Activated T-cell treated with anti-CD3 and anti-CD28 coated beads, Interleukin-2, amount 50 U/mL, for 1 hour (primary cell): ENCODE results near the gene PLXNA2.

ENCODE experiments used
- DNase-seq: peaks from one replicate; pipeline ENCODE4 v3.0.0-alpha.2; 2020

PLXNA2 gene

DNA sequence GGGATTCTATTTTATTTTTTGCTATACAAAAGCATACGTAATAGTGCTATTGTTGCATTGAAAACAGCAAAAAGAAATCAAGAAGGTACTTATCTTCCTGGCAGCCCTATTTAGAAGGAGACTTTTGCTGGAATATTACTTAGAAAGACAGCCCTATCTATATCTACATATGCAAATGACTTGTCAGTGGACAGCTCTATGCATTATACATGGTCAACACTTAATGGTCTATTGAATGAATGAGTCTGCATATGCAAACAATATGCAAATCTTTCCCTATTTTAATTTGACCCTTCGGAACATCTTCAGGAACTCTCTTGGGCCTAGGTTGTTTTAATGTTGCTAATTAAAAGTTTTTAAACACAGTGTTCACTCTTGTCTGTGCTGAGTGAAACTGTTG lies 110.8 kb downstream of the PLXNA2 start:
- no peak for DNase-seq

DNA sequence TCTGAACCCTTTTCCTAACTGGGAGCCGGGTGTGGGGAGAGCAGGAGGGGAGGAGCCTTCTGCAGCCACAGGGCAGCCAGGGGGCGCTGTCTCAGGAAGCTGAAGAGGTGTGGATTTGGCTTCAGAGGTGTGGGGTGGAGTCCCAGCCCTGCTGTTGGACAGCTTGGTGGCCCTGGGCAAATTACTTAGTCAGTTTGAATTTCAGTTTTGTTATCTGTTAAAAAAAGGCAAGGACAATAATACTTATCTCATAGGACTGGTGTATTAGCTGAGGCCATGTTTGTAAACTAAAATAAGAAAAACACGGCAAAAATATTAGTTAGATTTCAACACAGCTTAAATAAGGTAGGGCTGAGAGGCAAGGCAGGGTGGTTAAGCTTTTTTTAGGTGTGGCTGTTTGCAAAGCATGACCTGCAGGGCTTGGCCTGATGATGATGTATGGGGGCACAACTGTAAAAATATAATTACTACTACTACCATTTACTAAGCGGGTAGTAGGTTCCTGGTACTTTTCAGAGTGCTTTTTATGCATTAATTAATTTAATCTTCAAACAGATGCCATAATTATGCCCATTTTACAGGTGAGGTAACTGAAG lies 111.8 kb downstream of the PLXNA2 start:
- peak; percentile 47 for DNase-seq

DNA sequence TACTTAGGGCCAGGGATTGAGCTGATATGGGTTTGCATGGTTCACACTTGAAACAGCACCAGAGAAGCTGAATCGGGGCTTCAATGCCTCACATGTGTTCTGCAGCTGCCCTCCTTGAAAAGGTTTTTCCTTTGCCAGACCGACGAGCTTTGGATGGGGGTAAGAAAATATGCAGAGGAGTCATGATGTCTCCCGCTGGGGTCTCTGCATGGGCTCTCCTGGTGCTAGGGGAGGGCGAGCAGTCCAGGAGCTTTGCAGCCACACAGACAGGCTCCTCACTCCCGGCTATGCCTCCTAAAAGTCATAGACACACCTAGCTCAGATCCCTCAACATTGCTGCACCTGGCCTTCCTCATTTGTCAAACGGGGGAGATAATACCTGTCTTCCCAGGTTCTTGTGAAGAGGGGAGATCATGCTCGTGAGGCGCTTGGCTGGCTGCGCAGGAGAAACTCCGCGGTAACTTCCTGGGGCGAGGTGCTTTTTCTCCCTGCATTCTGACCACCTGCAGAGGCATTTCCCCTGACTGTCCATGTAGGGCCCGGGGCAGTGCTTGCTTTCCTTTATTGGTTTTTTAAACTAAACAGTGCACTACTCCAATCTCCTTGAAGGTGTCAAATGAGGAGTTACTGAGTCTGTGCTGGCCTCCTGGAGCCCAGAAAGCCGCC lies 112.4 kb downstream of the PLXNA2 start:
- no peak for DNase-seq

- no peak for DNase-seq
These were observed 114.7 kb downstream of the PLXNA2 start for GRCh38 chr1:208129487-208129886.

- DNase-seq: no peak
These were observed 115.1 kb downstream of the PLXNA2 start for GRCh38 chr1:208129060-208129459.

GRCh38 chr1:208127792-208128529 lies 116.2 kb downstream of the PLXNA2 start:
- DNase-seq: no peak

DNA sequence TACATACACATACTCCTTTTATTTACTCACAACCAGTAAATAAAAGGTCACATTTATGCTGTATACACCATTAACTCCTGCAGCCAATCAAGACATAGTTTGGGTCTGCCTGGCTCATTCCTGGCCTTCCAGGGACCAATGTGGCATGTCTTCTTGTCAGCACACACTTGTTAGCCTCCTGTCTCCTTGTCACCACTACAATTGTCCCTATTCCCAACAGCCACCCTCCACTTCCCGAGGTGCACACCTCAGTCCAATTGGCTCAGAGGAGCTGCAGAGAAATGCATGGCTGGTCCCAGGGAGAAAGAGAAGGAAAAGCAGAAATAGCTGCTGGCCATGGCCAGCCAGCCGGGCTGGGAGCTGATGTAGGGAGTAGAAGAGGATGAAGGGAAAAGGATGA lies 116.9 kb downstream of the PLXNA2 start:
- DNase-seq: no peak

DNA sequence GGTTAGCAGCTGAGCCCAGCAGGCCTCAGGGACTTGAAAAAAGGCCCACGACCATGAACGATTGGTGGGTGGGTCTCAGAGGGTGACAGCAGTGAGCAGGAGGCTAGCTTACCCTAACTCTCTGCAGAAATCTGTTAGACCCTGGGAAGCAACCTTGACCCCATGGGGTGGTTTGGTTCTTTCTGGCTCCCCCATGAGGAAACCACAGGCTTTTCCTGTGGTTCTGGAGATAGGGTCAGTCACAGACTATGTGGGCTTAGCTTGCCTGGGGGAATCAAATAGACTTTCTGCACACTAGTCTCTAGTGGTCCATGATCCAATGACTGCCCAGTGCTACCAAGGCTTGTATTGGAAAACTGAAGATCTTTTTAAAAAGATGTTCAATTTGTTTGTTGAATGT lies 118.1 kb downstream of the PLXNA2 start:
- DNase-seq: no peak

DNA sequence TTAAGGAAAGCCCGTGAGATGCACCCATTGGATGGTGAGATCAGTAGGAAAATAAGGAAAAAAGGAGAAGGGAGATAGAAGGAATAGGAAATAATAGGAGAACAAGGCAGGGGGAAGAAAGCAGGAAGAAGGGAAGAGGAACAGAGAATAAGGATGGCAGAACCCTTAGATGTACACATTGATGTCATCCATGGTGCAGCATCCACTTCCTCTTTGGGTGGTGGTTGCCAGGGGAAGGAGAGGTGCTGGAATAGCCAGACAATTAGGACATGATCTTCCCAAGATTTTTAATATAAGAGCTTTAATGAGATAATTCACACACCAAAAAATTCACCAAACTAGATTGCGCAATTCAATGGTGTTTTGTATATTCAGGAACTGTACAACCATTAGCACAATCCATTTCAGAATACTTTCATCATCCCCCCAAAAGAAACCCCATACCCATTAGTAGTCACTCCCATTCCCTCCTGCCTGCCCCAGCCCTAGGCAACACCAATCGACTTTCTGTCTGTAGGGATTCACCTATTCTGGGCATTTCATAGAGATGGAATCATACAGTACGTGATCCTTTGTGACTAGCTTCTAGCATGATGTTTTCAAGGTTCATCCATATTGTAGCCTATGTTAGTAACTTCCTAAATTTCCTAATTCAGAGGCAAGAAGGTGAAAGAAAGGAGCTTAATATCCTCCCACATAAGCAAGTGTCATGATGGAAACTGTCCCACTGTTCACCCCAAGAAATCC lies 121.4 kb downstream of the PLXNA2 start:
- no peak for DNase-seq

DNA sequence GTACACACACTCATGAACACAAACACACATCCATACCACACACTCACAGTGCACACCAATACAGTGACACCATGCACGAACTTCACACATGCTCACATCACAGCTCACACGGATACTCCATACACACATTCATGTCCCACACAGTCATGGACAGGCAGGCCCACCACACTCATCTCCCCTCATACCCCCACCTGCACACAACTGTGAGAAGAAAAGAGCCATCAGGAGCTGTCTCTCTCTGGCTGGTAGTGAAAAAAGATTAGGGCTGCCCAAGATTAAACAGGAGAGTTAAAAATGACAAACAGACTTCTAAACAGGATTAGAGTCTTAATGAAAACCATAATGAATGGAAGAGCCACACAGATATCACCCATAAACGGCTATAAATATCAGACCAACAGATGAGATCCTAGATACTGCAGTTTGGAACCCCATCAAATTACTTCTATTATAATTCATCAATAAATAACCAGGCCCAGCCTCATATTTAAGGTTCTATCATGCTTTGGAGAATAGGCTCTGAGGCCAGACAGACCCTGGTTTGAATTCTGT lies 122.3 kb downstream of the PLXNA2 start:
- no peak for DNase-seq

- no peak for DNase-seq
These were observed 123.8 kb downstream of the PLXNA2 start for GRCh38 chr1:208120431-208120790.

GRCh38 chr1:208118841-208119606 lies 125.2 kb downstream of the PLXNA2 start:
- DNase-seq: no peak

DNA sequence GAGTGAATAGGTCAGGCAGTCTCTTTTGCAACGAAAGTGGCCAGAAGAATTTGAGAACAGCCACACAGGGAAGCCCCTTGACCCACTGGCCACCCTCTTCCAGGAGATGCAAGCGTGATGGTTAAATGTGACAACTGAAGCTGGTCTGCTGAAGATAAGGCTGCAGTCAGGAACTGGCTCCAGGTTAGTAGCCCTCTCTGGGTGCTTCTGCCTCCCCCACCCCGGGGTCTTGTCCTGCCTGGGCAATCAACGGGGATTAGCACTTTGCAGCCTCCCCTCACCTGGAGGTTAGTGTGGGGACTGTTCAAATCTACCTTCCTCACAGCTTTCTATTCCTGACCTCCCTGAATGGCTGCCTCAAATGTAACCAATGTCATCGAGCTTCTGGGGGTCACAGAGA lies 125.9 kb downstream of the PLXNA2 start:
- DNase-seq: no peak

DNA sequence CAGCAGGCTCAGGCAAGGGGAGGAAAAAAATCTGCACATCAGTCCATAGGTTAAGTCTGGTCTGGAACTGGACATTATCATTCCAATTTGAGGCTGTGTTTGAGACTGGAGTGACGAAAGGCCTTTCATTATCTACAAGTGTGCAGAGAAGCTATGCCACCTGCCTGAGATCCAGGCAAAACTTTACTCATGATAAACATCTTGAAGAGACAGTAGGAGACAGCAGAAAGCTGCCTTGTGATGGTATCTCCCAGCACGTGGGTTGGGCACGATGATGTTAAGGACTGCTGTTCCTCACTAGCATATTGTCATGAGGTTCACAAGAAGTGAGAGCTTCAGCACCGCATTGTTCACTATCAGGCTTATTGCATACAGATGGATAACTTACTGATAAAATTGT lies 126.4 kb downstream of the PLXNA2 start:
- DNase-seq: no peak

- DNase-seq: no peak
These were observed 126.8 kb downstream of the PLXNA2 start for GRCh38 chr1:208117409-208117808.

DNA sequence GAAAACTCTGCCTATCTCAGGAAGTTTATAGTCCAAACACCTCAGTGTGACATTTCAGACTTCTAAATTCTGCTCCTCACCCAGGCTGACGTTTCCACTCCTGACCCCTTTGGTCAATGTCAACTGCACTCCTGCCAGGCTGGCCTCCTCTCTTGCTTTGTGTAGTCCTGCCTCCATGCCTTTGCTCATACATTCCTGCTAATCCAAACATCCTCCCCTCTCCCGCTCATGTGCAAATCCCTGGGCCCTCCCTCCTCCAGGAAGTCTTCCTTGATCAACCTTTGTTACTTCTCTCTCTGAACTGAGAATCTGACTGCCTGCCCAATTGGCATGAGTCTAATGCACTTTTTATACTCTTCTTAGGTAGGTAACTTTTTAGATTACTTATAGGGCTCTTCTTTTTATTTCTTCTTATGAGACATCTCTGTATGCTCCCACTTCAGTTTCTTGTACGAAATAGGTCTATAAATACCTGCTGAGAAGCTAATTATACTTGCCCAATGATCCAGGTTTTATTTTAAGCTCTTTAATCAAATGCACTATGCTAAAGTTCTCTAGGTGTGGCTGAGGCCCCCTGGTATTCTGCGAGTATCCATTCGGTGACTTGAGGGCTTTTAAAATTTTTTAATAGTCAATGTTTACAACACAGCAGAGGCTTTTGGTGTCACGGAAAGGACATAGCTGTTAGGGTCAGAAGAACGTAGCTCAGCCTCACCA lies 128.1 kb downstream of the PLXNA2 start:
- no peak for DNase-seq

DNA sequence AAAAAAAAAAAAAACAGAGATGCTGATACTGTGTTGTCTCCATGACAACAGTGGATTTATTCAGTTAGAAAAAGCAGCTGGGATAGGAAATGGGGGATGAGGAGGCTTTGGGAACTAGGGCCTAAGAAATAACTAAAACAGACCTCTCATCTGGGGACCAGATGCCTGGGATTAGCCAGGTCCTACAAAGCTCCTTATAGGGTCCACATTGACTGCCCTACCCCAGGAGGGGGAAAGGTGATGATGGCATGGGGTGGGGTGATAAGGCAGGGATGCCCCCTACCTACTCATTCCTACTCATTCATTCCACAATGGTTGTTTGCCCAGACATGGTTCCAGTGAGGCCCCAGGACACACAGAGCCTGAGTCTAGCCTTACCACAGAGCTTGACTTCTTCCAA lies 131.2 kb downstream of the PLXNA2 start:
- no peak for DNase-seq

- no peak for DNase-seq
These were observed 131.8 kb downstream of the PLXNA2 start for GRCh38 chr1:208112401-208112800.

DNA sequence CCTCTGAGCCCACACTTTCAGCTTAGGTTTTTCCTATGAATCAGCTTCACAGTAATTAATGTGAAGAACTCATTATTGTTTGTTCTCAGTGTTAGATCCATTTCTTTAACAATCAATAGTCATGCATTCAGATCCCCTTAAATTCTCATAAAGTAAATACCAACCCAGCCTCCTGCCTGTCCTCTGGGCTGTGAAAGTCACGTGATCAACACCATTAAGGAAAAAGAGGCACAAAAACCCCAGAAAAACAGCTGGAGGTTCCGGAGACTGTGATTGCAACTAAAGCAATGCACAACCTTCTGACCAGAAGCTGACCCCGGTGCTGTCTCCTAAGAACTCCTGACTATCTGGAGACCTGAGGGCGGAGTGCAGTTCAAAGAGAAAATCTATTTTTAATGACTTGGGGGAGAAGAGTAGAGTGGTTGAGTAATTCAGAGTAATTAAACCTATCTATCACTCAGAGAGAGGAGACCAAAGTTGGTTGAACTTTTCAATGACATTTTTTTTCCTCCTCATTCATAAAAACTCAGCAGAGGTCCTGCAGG lies 132.5 kb downstream of the PLXNA2 start:
- no peak for DNase-seq

GRCh38 chr1:208110296-208110695 lies 133.9 kb downstream of the PLXNA2 start:
- no peak for DNase-seq

- DNase-seq: no peak
These were observed 135.4 kb downstream of the PLXNA2 start for GRCh38 chr1:208108646-208109330.
